HG03159 (cell line): ENCODE data around the gene ACMSD.
"Not testable (repeated sequence)": the region's sequence is repeated elsewhere in the genome, so short reads cannot be mapped to it uniquely, and the experiment has no call there.

Source experiments
- ATAC-seq: cut with Tn5 transposase; IDR thresholded peaks from one replicate; pipeline ENCODE4 v1.9.1; 2021; ENCODE audit warnings: mild to moderate bottlenecking, moderate library complexity; ENCODE audit not compliant: unreplicated experiment

The ACMSD gene

GRCh38 chr2:134847582-134847981 is 9.2 kb downstream of the ACMSD start:
- not testable (repeated sequence) for ATAC-seq

DNA sequence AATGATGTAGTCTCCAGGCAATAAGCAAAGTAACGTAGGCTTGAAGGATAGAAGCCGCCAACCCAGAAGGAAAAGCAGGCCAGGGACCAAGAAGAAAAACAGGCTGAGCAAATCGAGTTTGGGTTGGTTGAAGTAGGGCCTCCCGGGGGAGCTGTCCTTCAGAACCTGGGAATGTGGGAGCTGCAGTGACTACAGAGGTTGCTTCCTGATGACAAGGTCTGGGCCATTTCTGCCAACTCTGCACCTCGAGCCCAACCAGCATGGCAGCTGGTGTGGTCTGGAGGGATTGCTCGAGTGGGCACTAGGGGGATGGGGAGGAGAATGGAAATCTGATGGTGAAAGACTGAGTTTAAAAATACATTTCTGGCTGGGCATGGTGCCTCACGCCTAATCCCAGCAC is 14.1 kb downstream of the ACMSD start:
- no peak for ATAC-seq

GRCh38 chr2:134855709-134856108 is 17.3 kb downstream of the ACMSD start:
- no peak for ATAC-seq

DNA sequence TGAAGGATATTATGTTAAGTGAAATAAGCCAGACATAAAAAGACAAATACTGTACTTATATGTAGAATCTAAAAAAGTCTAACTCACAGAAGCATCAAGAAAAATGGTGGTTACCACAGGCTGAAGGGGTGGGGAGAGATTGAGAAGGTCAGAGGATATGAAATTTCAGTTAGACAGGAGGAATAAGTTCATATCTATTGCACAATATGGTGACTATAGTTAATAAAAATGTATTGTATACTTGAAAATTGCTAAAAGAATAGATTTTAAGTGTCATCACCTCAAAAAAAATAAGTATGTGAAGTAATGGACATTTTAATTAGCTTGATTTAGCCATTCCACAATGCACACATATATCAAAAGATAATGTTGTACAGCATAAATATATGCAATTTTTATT is 19.8 kb downstream of the ACMSD start:
- no peak for ATAC-seq

- ATAC-seq: no peak
Measured at GRCh38 chr2:134861173-134861572, 22.8 kb downstream of the ACMSD start.

DNA sequence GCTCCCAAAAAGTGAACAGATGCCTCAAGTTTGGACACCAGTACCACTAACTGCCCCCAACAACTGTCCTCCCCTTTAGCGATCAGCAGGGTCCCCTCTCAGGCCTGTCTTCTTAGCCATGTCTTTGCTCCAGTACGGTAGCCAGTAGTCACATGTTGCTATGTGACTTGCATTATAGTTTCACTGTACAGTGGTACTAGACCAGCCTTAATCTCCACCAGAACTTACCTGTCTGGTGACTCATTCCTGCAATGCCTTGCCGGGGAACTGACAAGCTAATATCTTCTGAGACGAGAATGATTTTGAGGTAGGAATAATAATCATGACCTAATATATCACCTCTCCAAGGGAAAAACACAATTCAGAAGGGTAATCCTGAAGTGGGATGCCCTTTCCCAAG is 23.7 kb downstream of the ACMSD start:
- no peak for ATAC-seq

DNA sequence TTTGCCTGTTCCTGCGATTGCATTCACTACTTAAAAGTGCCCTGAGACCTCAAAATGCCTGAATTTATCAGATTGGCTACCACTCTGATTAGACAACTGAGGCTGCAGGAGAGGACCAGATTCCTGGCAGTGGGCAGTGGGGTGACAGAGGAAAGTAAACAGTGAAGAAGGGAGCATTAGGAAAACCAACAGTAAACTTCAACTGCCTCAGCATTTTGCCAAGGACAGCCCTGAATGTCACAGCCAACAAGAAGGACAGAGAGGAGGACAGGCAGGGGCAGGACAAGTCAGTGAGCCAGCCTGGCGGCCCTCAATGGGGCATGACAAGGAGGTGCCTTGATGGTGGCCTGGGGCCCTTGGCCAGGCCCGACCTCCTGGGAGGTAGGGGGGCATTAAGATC is 24.3 kb downstream of the ACMSD start:
- ATAC-seq: no peak

GRCh38 chr2:134863446-134863845 is 25.0 kb downstream of the ACMSD start:
- ATAC-seq: no peak

- no peak for ATAC-seq
Measured at GRCh38 chr2:134865067-134865787, 26.8 kb downstream of the ACMSD start.

GRCh38 chr2:134866498-134867099 is 28.2 kb downstream of the ACMSD start:
- ATAC-seq: no peak

GRCh38 chr2:134869946-134870736 is 31.7 kb downstream of the ACMSD start:
- no peak for ATAC-seq

DNA sequence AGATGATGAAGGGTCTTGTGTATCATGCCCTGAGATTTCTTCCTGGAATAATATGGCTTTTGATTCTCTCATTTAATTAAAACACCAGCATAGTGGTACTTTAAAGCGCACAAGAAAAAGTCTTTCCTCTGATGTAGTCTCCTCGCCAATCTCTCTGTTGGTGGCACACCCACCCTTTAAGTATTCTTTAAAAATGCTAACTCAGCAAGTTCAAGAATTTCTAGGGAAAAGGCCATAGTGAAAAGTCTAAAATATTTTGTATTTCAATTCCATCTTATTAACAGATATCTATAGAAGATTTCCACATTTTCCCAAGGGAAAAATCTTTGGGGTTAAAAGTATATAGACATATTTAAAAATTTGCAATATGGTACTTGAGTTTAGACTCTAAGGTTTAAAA is 34.7 kb downstream of the ACMSD start:
- ATAC-seq: no peak

DNA sequence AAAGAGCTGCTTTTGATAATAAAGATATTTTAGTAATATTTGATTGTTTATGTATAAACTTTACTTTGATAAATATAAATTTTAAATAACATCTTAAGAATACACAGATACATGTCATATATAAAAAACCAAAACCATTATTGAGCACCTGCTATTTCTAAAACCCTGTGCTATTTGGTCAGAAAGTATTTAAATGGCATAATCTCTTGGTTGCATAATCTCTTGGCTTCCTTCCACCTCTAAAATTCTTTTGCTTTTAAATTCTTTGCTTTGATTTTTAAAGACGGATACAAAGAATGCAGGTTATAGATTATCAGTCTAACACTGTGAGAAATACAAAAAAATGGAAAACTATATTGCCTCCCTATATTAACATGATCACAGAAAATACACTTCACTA is 36.9 kb downstream of the ACMSD start:
- ATAC-seq: no peak

GRCh38 chr2:134882773-134883172 is 44.4 kb downstream of the ACMSD start:
- ATAC-seq: no peak

- no peak for ATAC-seq
Measured at GRCh38 chr2:134883552-134884293, 45.3 kb downstream of the ACMSD start.

DNA sequence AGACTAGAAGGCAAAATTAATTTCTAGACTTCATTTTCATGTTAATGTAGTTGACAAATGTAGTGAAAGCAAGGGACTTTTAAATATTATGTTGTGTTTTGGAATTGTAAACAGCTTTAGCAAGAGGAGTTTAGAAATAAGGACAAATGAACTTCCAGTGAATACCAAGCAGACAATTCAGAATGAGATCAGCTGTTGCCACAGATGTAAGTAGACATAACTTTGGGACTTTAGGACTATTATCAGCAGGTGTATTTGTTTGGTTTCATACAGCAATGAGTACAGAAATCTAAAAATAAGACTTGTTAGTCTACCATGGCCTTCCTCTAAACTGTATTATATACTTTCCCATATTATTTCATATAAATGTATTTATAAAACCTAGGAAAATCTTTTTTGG is 46.0 kb downstream of the ACMSD start:
- no peak for ATAC-seq

DNA sequence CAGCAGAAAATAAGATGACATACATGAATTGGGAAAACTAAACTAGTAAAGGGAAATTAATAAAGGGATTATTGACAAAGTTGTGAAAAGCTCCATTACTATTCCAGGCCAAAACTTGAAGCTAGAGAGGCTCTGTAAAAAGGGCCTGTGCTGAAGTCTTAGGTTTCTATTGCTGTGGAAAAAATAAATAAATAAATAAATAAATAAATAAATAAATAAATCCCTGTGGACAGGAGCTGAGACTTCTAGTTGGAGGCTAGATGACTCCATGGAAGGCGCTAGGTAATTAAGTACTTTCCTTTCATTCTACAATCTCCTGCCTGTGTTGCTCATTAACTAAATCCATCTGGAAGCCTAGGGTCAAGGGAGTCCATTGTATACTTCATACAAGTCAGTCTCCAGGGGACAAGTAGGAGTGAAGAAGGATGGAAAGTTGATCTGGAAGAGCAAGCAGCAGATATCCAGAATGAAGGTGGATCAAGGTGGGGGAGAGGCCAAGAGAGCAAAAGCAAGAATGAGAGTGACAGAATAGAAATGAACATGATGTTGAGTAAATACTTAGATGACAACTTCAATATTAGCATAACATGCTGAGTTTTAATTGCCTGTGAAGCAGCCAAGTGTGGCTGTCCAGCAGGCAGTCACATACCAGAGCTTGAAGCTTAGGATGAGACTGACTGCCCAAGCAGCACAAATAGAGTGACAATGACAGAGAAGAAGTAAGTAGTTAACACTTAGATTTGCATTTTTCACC is 54.0 kb downstream of the ACMSD start:
- ATAC-seq: no peak

DNA sequence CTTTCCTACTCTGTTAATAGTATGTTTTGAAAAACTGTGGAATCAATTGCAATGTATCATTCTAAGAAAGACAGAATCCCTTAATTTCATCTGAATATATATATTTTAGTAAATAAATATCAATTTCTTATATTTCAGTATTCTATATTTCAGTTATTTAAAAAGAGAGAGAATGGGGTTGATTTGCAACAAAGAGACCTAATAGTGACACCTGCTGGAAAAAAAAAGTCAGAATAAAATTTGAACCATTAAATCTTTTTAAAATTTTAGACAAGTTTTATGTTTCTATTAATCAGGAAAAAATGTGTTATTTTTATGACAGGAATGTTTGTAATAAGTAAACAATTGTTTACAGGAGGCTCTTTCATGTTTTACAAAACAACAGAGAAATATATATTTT is 59.5 kb downstream of the ACMSD start:
- ATAC-seq: no peak

GRCh38 chr2:134899204-134899603 is 60.8 kb downstream of the ACMSD start:
- no peak for ATAC-seq

DNA sequence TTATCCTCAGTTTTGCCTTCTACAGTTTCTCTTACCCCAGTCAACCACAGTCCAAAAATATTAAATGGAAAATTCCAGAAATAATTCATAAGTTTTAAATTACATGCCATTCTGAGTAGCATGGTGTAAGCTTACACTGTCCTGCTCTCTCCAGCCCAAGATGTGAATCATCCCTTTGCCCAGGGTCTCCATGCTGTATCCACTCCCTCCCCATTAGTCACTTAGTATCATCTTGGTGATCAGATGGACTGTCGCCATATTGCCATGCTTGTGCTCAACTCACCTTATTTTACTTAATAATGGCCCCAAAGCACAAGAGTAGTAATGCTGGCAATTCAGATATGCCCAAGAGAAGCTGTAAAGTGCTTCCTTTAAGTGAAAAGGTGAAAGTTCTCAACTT is 61.7 kb downstream of the ACMSD start:
- ATAC-seq: no peak

GRCh38 chr2:134903701-134904100 is 65.3 kb downstream of the ACMSD start:
- ATAC-seq: not testable (repeated sequence)
